Neuronal stem cell (in vitro differentiated cells): ENCODE measurements around the gene POLE.

ENCODE experiments used
- DNase-seq: peaks from one replicate; pipeline ENCODE4 v3.0.0-alpha.2; 2013; ENCODE audit warnings: low spot score
- H2AFZ ChIP-seq: one replicate; pipeline ENCODE4 v1.6.1; 2013; ENCODE audit warnings: mild to moderate bottlenecking, low read length, inconsistent platforms
- H2AK5ac ChIP-seq: 2 replicates; pipeline ENCODE4 v1.6.1; 2013; ENCODE audit warnings: low read depth, mild to moderate bottlenecking, inconsistent platforms, low read length, moderate library complexity, mixed read lengths
- H2BK120ac ChIP-seq: 2 replicates; pipeline ENCODE4 v1.6.1; 2013; ENCODE audit warnings: low read depth, mild to moderate bottlenecking, inconsistent platforms, low read length, moderate library complexity, mixed read lengths
- H2BK12ac ChIP-seq: one replicate; pipeline ENCODE4 v1.6.1; 2013; ENCODE audit warnings: low read length, inconsistent platforms
- H2BK15ac ChIP-seq: 2 replicates; pipeline ENCODE4 v1.6.1; 2013; ENCODE audit warnings: mild to moderate bottlenecking, low read length, inconsistent platforms, mixed read lengths
- H2BK5ac ChIP-seq: one replicate; pipeline ENCODE4 v1.6.1; 2013; ENCODE audit warnings: inconsistent platforms, mild to moderate bottlenecking, low read length, moderate library complexity
- H3K14ac ChIP-seq: one replicate; pipeline ENCODE4 v1.6.1; 2013; ENCODE audit warnings: low read length, inconsistent platforms
- H3K18ac ChIP-seq: 2 replicates; pipeline ENCODE4 v1.6.1; 2013; ENCODE audit warnings: low read length, inconsistent platforms
- H3K23ac ChIP-seq: 2 replicates; pipeline ENCODE4 v1.6.1; 2013; ENCODE audit warnings: low read depth, mild to moderate bottlenecking, mixed read lengths, low read length, inconsistent platforms; ENCODE audit not compliant: poor library complexity
- H3K27ac ChIP-seq: replicated peaks from 3 replicates; pipeline ENCODE4 v1.5.1; 2013; ENCODE audit warnings: low read length, inconsistent platforms
- H3K27me3 ChIP-seq, 3 experiments: 2 replicates each; pipeline ENCODE4 v1.6.1; 2013; ENCODE audit warnings: low read length in 3 of 3, mild to moderate bottlenecking in 2 of 3, inconsistent platforms in 1 of 3, low read depth in 1 of 3, mixed read lengths in 1 of 3, moderate library complexity in 1 of 3; ENCODE audit not compliant: control insufficient read depth in 3 of 3, insufficient read depth in 3 of 3
- H3K36me3 ChIP-seq, 2 donors: replicated peaks in 1 of 2; 2 replicates each; pipeline ENCODE4 v1.6.1; 2013; ENCODE audit warnings: low read length in 2 of 2; ENCODE audit not compliant: control insufficient read depth in 2 of 2, insufficient read depth in 2 of 2
- H3K4ac ChIP-seq: 2 replicates; pipeline ENCODE4 v1.6.1; 2013; ENCODE audit warnings: inconsistent platforms, mild to moderate bottlenecking, low read length, moderate library complexity
- H3K4me1 ChIP-seq, 2 donors: 1 replicate in 1 of 2; 2 replicates in 1 of 2; pipeline ENCODE4 v1.6.1; 2013; ENCODE audit warnings: low read length in 2 of 2, low read depth in 1 of 2; ENCODE audit not compliant: control insufficient read depth in 2 of 2, insufficient read depth in 1 of 2
- H3K4me2 ChIP-seq: one replicate; pipeline ENCODE4 v1.6.1; 2013; ENCODE audit warnings: mild to moderate bottlenecking, low read length, inconsistent platforms; ENCODE audit not compliant: insufficient read depth, poor library complexity, severe bottlenecking
- H3K4me3 ChIP-seq, 2 donors: 2 replicates each; pipeline ENCODE4 v1.5.1; 2013; ENCODE audit warnings: low read length in 2 of 2, mild to moderate bottlenecking in 2 of 2, inconsistent platforms in 1 of 2, moderate library complexity in 1 of 2
- H3K79me1 ChIP-seq: one replicate; pipeline ENCODE4 v1.6.1; 2013; ENCODE audit warnings: low read depth, mild to moderate bottlenecking, inconsistent platforms, low read length, moderate library complexity
- H3K9ac ChIP-seq: one replicate; pipeline ENCODE4 v1.6.1; 2013; ENCODE audit warnings: mild to moderate bottlenecking, low read depth, low read length, inconsistent platforms; ENCODE audit not compliant: poor library complexity
- H3K9me3 ChIP-seq, 2 donors: replicated peaks in 1 of 2; 2 replicates each; pipeline versions ENCODE3 to v1.6.1; 2013; ENCODE audit warnings: low read length in 2 of 2, mild to moderate bottlenecking in 2 of 2, inconsistent platforms in 1 of 2, low read depth in 1 of 2, mixed read lengths in 1 of 2, moderate library complexity in 1 of 2; ENCODE audit not compliant: control insufficient read depth in 2 of 2, insufficient read depth in 1 of 2
- H4K8ac ChIP-seq: one replicate; pipeline ENCODE4 v1.6.1; 2013; ENCODE audit warnings: low read depth, mild to moderate bottlenecking, inconsistent platforms, low read length, moderate library complexity
- H4K91ac ChIP-seq: one replicate; pipeline ENCODE4 v1.6.1; 2013; ENCODE audit warnings: low read length, low read depth, mild to moderate bottlenecking, inconsistent platforms; ENCODE audit not compliant: poor library complexity
- WGBS, 2 donors: extraction: QIAGEN DNeasy Blood & Tissue Kit; methylation state at CpG; one replicate each; pipeline ENCODE4 v1.1.7; 2013; ENCODE audit warnings: missing lambda C conversion rate in 2 of 2, mixed read lengths in 1 of 2; ENCODE audit not compliant: insufficient read length in 2 of 2, insufficient replicate concordance in 1 of 2; ENCODE audit errors: extremely low coverage in 2 of 2; 5-methylcytosine and 5-hydroxymethylcytosine counted together

Gene POLE

GRCh38 chr12:132703641-132704040 lies 16.5 kb upstream of the POLE start:
- H3K14ac ChIP-seq: no peak overlapping the region
- H3K27me3 ChIP-seq: no peaks in the 10 kb centered on the region
- peak overlapping the region; percentile 22 for H3K27ac ChIP-seq
- H2AK5ac ChIP-seq: no peak overlapping the region
- H3K36me3 ChIP-seq: peaks cover 15 to 68% of the 10 kb centered on the region in 2 donors
- peaks cover 2% of the 10 kb centered on the region for H3K79me1 ChIP-seq
- H4K8ac ChIP-seq: peak overlapping the region; percentile 31
- H3K18ac ChIP-seq: peak overlapping the region; percentile 42
- H3K9ac ChIP-seq: peak overlapping the region; percentile 16
- H3K9me3 ChIP-seq: no peaks in the 10 kb centered on the region
- H2BK15ac ChIP-seq: no peak overlapping the region
- H2BK12ac ChIP-seq: no peak overlapping the region
- no peak overlapping the region for H3K4me2 ChIP-seq
- WGBS, 2 donors: no CpG with 5 or more reads among the region's 9 CpGs
- peak overlapping the region; percentile 60 for H3K23ac ChIP-seq
- no peak overlapping the region for H3K4me3 ChIP-seq
- H2BK5ac ChIP-seq: no peak overlapping the region
- no peak for DNase-seq
- H2BK120ac ChIP-seq: no peak overlapping the region
- H3K4ac ChIP-seq: no peak overlapping the region
- H3K4me1 ChIP-seq: peaks cover 0 to 2% of the 10 kb centered on the region in 2 donors
- H4K91ac ChIP-seq: no peak overlapping the region
- no peak overlapping the region for H2AFZ ChIP-seq

GRCh38 chr12:132702640-132703039 lies 15.5 kb upstream of the POLE start:
- Histone ChIP-seq H3K9ac (no peak overlapping the region), H2BK120ac (no peak overlapping the region), H3K23ac (no peak overlapping the region), H3K4me3 (no peak overlapping the region), H3K9me3 (no peaks in the 10 kb centered on the region), H2BK15ac (no peak overlapping the region), H2AK5ac (peak overlapping the region; percentile 37), H3K4me1 (peaks cover 0 to 2% of the 10 kb centered on the region in 2 donors), H4K8ac (no peak overlapping the region), H2BK5ac (peak overlapping the region; percentile 39), H3K18ac (peak overlapping the region; percentile 38), H3K4ac (no peak overlapping the region), H2BK12ac (no peak overlapping the region), H3K27ac (no peak overlapping the region), H3K27me3 (no peaks in the 10 kb centered on the region), H3K79me1 (peaks cover 2% of the 10 kb centered on the region), H4K91ac (no peak overlapping the region), H3K36me3 (peaks cover 17 to 78% of the 10 kb centered on the region in 2 donors), H3K4me2 (no peak overlapping the region), H2AFZ (no peak overlapping the region), H3K14ac (no peak overlapping the region)
- no CpG with 5 or more reads among the region's 4 CpGs for WGBS, 2 donors
- DNase-seq: no peak

- no peak overlapping the region for H4K91ac ChIP-seq
- no peak for DNase-seq
- H3K4me1 ChIP-seq: peaks cover 0 to 2% of the 10 kb centered on the region in 2 donors
- H3K36me3 ChIP-seq: peaks cover 21 to 91% of the 10 kb centered on the region in 2 donors
- H3K4ac ChIP-seq: no peak overlapping the region
- no peak overlapping the region for H4K8ac ChIP-seq
- peaks cover 5% of the 10 kb centered on the region for H3K79me1 ChIP-seq
- H3K4me3 ChIP-seq: no peak overlapping the region
- H3K14ac ChIP-seq: no peak overlapping the region
- no peaks in the 10 kb centered on the region for H3K9me3 ChIP-seq
- WGBS, 2 donors: no CpG with 5 or more reads among the region's 10 CpGs
- no peaks in the 10 kb centered on the region for H3K27me3 ChIP-seq
- H3K23ac ChIP-seq: no peak overlapping the region
- H2BK15ac ChIP-seq: no peak overlapping the region
- no peak overlapping the region for H3K18ac ChIP-seq
- H2BK12ac ChIP-seq: no peak overlapping the region
- no peak overlapping the region for H2AK5ac ChIP-seq
- no peak overlapping the region for H3K27ac ChIP-seq
- H3K4me2 ChIP-seq: no peak overlapping the region
- no peak overlapping the region for H2BK5ac ChIP-seq
- H3K9ac ChIP-seq: no peak overlapping the region
- H2BK120ac ChIP-seq: no peak overlapping the region
- no peak overlapping the region for H2AFZ ChIP-seq
Measured at GRCh38 chr12:132700212-132700822, 13.2 kb upstream of the POLE start.

GRCh38 chr12:132698341-132698740 lies 11.2 kb upstream of the POLE start:
- Histone ChIP-seq H3K14ac (no peak overlapping the region), H3K9ac (no peak overlapping the region), H3K79me1 (peaks cover 5% of the 10 kb centered on the region), H3K9me3 (no peaks in the 10 kb centered on the region), H3K36me3 (peaks cover 21 to 79% of the 10 kb centered on the region in 2 donors), H2BK5ac (no peak overlapping the region), H2BK120ac (no peak overlapping the region), H3K4me3 (no peak overlapping the region), H3K27me3 (no peaks in the 10 kb centered on the region), H2BK15ac (no peak overlapping the region), H3K4me1 (peaks cover 0 to under 1% of the 10 kb centered on the region in 2 donors), H2BK12ac (no peak overlapping the region), H3K27ac (no peak overlapping the region), H3K4ac (no peak overlapping the region), H2AK5ac (no peak overlapping the region), H4K8ac (no peak overlapping the region), H2AFZ (no peak overlapping the region), H4K91ac (no peak overlapping the region), H3K18ac (no peak overlapping the region), H3K23ac (no peak overlapping the region), H3K4me2 (no peak overlapping the region)
- WGBS, 2 donors: no CpG with 5 or more reads among the region's 5 CpGs
- DNase-seq: no peak
